CD4-positive, alpha-beta T cell treated with Interleukin-15 for 4 hours (primary cell): ENCODE results near the gene PREB.
A peak's percentile ranks its signal among the peaks of the same experiment; 100 is the strongest.
"Not testable (repeated sequence)": the region's sequence is repeated elsewhere in the genome, so short reads cannot be mapped to it uniquely, and the experiment has no call there.

Experiments
- DNase-seq: peaks from one replicate; pipeline ENCODE4 v3.0.0-alpha.2; 2020; ENCODE audit warnings: low spot score

PREB gene

GRCh38 chr2:27125104-27125503, 9.3 kb downstream of the PREB start:
- DNase-seq = no peak

- DNase-seq = peak; percentile 61
Measured at GRCh38 chr2:27123302-27124150, 10.9 kb downstream of the PREB start, which contains the start of gene ABHD1. TSS of gene ABHD1 (plus strand) at chr2:27123815. CDS start at chr2:27123949, 134 bp downstream.

DNA sequence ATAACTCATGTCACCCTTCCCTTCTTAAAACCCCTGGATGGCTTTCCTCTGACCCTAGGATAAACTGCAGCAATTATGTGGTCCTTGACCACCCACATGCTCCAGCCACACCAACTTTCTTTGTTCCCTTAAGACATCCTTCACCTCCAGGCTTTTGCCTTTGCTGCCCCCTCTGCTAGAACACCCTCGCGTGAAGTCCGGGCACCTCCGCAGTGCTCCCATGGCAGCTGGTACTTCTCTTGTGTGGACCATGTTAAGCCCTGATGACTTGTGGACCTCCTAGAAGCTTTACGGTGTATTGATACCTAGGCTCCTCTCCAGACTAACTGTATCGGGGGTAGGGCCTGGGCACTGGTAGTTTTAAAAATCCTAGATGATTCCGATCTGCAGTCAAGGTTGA, 11.6 kb downstream of the PREB start:
- DNase-seq = no peak

- no peak for DNase-seq
Measured at GRCh38 chr2:27121906-27122305, 12.5 kb downstream of the PREB start.

GRCh38 chr2:27119330-27119670, 15.1 kb downstream of the PREB start:
- DNase-seq = not testable (repeated sequence)

DNA sequence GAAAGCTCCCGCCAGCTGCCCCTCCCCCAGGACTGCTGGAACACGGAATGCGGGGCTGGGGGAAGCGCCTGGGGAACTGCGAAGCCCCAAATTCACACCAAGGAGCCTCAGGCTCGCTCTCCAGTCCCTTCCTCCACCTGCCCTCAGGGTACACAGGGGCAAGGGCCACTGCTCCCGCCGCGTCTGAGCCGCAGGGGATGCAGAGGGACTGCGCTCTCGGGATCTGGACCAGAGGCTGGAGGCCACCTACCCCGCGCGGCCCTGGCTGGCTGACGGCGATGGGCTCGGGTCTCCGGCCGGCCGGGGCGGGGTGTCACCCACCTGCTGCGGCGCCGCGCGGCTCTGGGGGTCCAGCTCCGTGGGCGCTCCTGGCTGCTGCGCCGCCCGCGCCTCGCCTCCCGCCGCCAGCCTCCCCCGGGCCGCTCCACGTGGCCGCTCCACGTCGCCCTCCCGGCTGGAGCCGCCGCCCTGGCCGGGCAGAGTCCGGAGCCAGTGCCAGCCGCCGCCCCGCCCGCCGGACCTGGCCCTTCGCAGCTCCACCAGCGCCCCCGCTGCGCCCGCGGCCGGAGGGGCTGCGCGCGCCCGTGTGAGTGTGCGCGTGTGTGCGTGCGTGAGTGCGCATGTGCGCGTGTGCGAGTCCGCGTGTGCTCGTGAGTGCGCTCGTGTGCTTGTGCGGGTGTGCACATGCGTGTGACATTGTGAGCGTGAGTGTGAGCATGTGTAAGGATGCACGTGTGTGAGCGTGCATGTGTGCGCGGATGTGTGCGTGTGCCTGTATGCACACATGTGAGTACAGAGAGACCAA, 15.7 kb downstream of the PREB start, which contains the start of gene CGREF1:
Gene CGREF1, minus strand, starts transcription at position 604 of the 805 bp plus-strand sequence. CDS start 14,762 bp downstream, outside the sequence.
- DNase-seq = no peak

DNA sequence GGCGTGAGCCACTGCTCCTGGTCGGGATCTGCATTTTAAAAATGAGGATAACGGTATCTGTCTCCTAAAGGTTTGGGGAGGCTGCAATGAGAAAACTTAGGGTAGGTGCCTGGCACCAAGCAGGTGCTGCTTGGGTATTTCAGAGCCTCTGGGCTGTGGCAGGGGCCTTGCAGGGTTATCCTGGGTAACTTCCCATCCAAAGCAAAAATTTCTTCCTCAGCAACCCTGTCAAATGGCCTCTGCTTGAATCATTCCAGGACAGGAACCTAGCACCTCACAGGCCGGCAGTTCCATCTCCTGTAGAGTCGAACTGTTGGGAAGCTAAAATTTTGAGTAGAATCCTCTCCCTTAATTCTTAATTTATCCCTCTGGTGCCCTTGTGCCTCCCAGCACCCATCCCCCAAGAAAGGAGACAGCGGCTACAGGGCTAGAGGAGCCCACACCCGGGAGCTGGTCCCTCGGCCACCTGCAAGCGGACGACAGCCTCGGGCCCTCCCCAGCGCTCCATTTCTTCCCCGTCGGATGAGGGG, 16.4 kb downstream of the PREB start:
- DNase-seq = no peak

- no peak for DNase-seq
Measured at GRCh38 chr2:27115519-27115918, 18.9 kb downstream of the PREB start.

DNA sequence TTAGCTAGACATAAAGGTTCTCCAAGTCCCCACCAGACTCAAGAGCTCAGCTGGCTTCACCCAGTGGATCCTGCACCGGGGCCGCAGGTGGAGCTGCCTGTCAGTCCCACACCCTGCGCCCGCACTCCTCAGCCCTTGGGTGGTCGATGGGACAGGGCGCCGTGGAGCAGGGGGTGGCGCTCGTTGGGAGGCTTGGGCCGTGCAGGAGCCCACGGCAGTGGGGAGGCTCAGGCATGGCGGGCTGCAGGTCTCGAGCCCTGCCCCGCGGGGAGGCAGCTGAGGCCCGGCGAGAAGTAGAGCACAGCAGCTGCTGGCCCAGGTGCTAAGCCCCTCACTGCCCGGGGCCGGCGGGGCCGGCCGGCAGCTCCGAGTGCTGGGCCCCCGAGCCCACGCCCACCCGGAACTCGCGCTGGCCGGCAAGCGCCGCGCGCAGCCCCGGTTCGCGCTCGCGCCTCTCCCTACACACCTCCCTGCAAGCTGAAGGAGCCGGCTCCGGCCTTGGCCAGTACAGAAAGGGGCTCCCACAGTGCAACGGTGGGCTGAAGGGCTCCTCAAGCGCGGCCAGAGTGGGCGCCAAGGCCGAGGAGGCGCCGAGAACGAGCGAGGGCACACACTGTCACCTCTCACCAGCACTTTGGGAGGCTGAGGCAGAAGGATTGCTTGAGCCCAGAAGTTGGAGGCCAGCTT, 22.9 kb downstream of the PREB start:
- not testable (repeated sequence) for DNase-seq

GRCh38 chr2:27110603-27111352, 23.7 kb downstream of the PREB start:
- not testable (repeated sequence) for DNase-seq

DNA sequence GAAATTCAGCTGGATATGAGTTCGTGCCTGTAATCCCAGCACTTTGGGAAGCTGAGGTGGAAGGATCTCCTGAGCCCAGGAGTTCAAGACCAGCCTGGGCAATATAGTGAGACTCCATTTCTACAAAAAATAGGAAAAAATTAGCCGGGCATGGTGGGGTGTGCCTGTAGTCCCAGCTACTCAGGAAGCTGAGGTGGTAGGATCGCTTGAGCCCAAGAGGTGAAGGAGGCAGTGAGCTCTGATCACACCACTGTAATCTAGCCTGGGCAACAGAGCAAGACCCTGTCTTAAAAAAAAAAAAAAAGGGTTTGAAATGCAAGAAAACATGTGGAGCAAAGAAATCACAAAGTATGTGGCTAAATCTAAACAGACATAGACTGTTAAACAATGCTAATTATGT, 25.4 kb downstream of the PREB start:
- no peak for DNase-seq

DNA sequence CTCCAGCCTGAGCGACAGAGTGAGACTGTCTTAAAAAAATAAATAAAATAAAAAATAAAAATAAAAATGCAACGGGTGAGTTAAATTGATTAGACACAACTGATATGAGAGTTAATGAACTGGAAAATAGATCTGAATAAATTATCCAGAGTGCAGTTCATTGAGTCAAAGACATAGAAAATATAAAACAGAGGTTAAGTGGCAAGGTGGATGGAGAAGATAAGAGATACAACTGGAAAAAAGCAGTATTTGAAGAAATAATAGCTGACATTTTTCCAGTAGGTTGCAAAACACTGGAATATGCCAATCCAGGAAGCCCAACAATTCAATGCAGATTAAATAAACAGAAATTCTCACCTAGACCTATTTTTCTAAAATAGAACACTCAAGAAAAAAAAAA, 26.2 kb downstream of the PREB start:
- no peak for DNase-seq

DNA sequence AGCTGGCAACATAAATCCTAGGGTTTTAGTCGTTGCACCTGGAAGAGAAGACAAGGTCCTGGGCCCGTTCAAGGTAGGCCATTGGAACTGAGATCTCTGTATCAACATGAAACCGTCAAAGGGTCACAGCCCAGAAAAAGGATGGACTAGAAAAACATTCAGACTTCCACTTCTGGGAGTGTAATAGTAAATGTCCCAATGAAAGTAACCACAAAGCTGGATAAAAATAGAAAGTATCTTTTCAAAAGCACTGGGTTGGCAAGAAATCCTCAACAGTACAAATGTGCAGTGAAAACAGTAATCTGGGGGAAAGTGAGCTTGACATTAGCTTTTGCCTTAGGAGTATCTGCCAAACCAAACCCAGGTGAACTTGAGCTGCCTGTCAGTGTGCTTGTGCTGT, 28.5 kb downstream of the PREB start:
- DNase-seq = no peak

DNA sequence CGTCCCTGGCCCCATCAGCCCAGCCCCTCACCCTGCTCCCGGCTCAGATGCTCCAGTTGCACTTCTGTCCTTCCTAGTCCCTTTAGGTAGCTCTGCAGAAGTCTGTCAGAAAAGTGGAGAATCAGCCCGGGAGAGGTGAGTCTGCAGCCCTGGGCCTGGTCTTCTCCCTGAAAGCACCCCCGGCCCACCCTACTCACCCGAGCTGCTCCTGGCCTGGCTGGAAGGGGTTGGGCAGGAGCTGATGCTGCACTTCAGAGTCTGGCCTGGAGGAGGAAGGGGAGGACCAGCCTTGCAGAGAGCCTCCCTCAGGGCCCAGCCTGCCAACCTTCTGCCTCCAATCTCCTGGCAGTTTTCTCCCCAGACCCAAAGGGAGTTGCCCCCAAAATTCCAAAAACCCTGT, 32.1 kb downstream of the PREB start:
- DNase-seq = no peak

DNA sequence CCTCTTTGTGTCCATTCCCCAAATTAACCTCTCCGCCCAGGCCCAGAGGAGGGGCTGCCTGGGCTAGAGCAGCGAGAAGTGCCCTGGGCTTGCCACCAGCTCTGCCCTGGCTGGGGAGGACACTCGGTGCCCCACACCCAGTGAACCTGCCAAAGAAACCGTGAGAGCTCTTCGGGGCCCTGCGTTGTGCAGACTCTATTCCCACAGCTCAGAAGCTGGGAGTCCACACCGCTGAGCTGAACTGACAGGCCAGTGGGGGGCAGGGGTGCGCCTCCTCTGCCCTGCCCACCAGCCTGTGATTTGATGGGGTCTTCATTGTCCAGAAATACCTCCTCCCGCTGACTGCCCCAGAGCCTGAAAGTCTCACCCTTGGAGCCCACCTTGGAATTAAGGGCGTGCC, 34.4 kb downstream of the PREB start:
- DNase-seq = no peak

DNA sequence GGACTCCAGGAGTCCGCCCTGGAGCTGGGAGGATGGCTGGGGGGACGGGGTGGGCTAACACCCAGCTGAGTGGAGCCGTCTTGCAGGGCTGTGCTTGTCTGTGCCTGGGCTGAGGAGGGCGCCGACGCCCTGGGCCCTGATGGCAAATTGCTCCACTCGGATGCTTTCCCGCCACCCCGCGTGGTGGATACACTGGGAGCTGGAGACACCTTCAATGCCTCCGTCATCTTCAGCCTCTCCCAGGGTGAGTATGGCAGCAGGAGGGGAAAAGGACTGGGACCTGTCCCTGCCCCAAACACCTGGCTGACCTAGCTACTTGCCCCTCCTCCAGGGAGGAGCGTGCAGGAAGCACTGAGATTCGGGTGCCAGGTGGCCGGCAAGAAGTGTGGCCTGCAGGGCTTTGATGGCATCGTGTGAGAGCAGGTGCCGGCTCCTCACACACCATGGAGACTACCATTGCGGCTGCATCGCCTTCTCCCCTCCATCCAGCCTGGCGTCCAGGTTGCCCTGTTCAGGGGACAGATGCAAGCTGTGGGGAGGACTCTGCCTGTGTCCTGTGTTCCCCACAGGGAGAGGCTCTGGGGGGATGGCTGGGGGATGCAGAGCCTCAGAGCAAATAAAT, 35.0 kb downstream of the PREB start:
- DNase-seq = no peak

DNA sequence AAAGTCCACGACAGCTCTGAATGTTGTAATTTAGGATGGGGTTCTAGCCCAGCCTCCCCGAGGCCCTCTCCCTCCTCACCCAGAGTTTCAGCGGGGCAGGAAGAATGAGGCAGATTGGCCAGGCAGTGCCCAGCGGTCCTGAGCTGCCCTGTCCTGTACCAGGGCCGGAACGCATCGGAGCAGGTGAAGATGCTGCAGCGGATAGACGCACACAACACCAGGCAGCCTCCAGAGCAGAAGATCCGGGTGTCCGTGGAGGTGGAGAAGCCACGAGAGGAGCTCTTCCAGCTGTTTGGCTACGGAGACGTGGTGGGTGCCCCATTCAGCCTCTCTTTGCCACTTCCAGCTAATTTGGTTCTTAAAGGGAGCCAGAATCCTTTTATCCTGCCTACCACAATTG, 37.1 kb downstream of the PREB start:
- no peak for DNase-seq

DNA sequence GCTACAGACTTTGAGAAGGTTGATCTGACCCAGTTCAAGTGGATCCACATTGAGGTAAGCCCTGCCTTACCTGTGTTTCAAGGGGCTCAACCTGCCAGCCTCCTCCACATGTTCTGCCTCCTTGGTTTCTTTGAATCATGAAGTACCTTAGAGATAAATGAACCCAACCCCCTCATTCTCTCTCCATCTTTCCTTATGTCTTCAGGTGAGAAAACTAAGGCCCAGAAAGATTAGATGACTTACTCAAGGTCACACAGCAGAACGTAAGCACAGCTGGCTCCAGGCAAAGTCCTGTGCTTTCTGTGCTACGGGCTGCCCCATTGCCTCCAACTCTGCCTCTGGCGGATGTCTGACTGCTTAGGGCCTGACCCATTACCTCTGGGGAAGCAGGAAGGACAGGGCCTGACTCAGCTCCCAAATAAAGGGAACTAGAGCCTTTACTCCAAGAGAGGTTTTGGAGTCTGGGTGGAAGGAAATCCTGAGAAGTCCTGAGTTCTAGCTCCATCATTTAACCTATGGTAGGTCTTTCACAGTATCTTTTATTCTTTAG, 37.6 kb downstream of the PREB start:
- no peak for DNase-seq

GRCh38 chr2:27095745-27096651, 38.4 kb downstream of the PREB start:
- DNase-seq = peak; percentile 45

GRCh38 chr2:27095427-27095744, 39.0 kb downstream of the PREB start:
- no peak for DNase-seq
